ENCODE data around the gene ZBTB17.
"Not testable (repeated sequence)": the region's sequence is repeated elsewhere in the genome, so short reads cannot be mapped to it uniquely, and the experiment has no call there.

The ZBTB17 gene

DNA sequence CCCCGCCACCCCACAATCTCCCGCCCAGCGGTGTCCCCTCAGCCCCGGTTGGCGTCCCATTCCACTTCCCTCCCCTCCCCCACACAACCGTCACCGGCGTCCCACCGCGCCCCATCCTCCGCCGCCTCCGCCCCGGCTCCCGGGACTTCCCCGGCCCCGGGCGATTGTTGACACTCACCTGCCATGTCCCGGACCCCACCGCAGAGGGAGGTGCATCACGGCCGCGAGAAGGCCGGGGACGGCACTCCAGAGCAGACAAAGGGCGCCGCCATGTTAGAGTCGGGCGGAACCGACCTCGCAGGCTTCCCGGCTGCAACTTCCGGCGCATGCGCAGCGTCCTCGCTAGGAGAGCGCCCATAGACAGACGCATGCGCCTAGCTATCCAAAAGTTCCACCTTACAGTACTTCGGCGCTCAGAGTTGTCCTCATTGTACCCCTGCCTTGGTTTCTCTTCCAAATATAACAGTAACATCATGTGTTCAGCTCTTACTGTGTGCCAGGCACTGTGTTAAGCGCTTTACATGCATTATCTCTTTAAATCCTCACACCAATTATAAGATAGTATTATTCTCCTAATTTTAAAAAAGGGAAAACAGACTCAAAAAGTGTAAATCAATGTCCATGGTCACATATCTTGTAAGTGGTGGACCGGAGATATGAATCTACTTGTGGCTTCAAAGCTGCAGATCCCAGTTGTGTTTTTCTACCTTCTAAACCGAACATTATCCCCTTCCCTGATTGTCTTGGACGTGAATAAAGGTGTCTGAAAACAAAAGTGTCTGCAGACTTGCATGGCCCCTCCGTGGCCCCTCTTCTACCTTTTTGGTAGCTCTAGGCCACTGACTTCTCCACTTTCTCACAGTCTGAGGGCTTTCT is at the start of gene ZBTB17:
TSS of gene ZBTB17 (minus strand) at position 297 of the 876 bp plus-strand sequence. CDS start 27,606 bp downstream, outside the sequence.
- Mint-ChIP-seq H3K9me3 (no peaks in the 10 kb centered on the region), H3K27me3 (no peaks in the 10 kb centered on the region), H3K27ac (peak within 1 kb of the TSS; percentile 96 to 99), H3K4me1 (peaks cover 45% of the 10 kb centered on the region), H3K4me3 (peak within 1 kb of the TSS; percentile 91 to 97)
- DNase-seq (peak; percentile 96 to 97), ATAC-seq (peak; percentile 91)

DNA sequence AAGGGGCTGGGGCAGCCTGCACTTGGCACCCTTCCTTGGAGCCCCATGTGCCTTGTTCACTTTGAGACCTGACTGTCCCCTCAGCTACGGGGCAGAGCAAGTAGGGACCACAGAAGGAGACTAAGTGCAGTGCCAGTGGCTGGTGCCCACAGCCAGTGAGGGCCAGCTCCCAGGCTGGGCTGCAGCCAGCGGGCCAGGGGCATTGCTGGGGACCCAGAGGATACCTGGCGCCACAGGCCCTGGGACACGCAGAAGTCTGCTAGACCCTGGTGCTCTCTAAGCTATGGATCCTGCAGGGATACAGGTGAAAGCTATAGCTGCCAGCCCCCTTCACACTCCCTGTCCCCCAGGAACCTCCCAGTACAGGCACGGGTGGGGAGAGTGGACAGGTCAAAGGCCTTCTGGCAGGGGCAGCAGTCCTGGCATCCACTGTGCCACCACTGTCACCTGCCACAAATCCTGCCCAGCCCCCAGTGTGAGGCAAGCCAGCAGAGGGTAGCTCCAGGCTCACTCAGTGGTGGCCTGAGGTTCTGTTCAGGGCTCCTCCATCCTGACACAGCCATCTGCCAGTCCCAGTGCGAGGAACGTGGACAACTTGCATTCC is 47.3 kb upstream of the ZBTB17 start:
- no peaks in the 10 kb centered on the region for H3K9me3 Mint-ChIP-seq
- H3K27me3 Mint-ChIP-seq: peaks cover 22% of the 10 kb centered on the region
- H3K27ac Mint-ChIP-seq: no peak overlapping the region
- no peak overlapping the region for H3K4me3 Mint-ChIP-seq
- peaks cover 14% of the 10 kb centered on the region for H3K4me1 Mint-ChIP-seq
- DNase-seq (no peak), ATAC-seq (no peak)

- no peak overlapping the region for H3K4me3 Mint-ChIP-seq
- DNase-seq: no peak
- H3K4me1 Mint-ChIP-seq: peaks cover 8% of the 10 kb centered on the region
- peaks cover 14% of the 10 kb centered on the region for H3K27me3 Mint-ChIP-seq
- ATAC-seq: no peak
- H3K27ac Mint-ChIP-seq: no peak overlapping the region
- no peaks in the 10 kb centered on the region for H3K9me3 Mint-ChIP-seq
These were observed 46.5 kb upstream of the ZBTB17 start for GRCh38 chr1:16022393-16022792.

DNA sequence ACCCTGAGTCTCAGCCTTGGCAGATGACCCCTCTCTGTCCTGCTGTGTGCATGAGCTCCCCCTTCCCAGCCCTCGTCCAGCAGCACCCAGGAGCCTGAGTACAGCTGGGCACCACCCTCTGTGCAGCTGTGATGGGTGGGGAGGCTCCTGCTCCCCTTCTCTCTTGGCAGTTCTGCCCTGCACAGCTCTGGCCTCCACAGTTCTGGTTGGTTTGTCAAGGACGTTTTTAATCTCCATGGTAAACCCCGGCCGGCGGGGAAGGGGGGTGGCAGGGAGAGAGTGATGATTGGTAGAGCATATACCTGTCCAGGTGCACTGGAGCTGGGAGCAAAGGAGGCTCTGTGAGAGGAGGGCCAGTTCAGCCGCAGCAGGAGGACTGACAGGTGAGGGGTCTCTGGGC is 45.8 kb upstream of the ZBTB17 start, which contains the start of gene CLCNKA:
TSS of gene CLCNKA (plus strand) at position 356 of the 400 bp plus-strand sequence. CDS start 584 bp downstream, outside the sequence.
- peaks cover 8% of the 10 kb centered on the region for H3K27me3 Mint-ChIP-seq
- no peak within 1 kb of the TSS for H3K4me3 Mint-ChIP-seq
- ATAC-seq: no peak
- H3K27ac Mint-ChIP-seq: peak within 1 kb of the TSS; percentile 28 to 42
- H3K9me3 Mint-ChIP-seq: no peaks in the 10 kb centered on the region
- no peak for DNase-seq
- H3K4me1 Mint-ChIP-seq: peaks cover under 1% of the 10 kb centered on the region

GRCh38 chr1:16020878-16021277 is 45.0 kb upstream of the ZBTB17 start:
- H3K9me3 Mint-ChIP-seq, ATAC-seq, H3K27ac Mint-ChIP-seq, H3K27me3 Mint-ChIP-seq, H3K4me1 Mint-ChIP-seq, H3K4me3 Mint-ChIP-seq, DNase-seq: not testable (repeated sequence)

GRCh38 chr1:16020325-16020724 is 44.4 kb upstream of the ZBTB17 start:
- Mint-ChIP-seq H3K9me3 (no peaks in the 10 kb centered on the region), H3K27ac (no peak overlapping the region)
- no peak for ATAC-seq

GRCh38 chr1:16019644-16020277 is 43.9 kb upstream of the ZBTB17 start:
- H3K4me1 Mint-ChIP-seq: peaks cover 8% of the 10 kb centered on the region
- ATAC-seq: no peak
- H3K27me3 Mint-ChIP-seq: peaks cover 8% of the 10 kb centered on the region
- no peaks in the 10 kb centered on the region for H3K9me3 Mint-ChIP-seq
- DNase-seq: no peak
- H3K27ac Mint-ChIP-seq: no peak overlapping the region
- H3K4me3 Mint-ChIP-seq: no peak overlapping the region

More at GRCh38 chr1:16020325-16020724, 44.4 kb upstream of the ZBTB17 start:
- no peak for DNase-seq
- H3K27me3 Mint-ChIP-seq: peaks cover 8% of the 10 kb centered on the region
- H3K4me3 Mint-ChIP-seq: no peak overlapping the region
- H3K4me1 Mint-ChIP-seq: peaks cover 8% of the 10 kb centered on the region

DNA sequence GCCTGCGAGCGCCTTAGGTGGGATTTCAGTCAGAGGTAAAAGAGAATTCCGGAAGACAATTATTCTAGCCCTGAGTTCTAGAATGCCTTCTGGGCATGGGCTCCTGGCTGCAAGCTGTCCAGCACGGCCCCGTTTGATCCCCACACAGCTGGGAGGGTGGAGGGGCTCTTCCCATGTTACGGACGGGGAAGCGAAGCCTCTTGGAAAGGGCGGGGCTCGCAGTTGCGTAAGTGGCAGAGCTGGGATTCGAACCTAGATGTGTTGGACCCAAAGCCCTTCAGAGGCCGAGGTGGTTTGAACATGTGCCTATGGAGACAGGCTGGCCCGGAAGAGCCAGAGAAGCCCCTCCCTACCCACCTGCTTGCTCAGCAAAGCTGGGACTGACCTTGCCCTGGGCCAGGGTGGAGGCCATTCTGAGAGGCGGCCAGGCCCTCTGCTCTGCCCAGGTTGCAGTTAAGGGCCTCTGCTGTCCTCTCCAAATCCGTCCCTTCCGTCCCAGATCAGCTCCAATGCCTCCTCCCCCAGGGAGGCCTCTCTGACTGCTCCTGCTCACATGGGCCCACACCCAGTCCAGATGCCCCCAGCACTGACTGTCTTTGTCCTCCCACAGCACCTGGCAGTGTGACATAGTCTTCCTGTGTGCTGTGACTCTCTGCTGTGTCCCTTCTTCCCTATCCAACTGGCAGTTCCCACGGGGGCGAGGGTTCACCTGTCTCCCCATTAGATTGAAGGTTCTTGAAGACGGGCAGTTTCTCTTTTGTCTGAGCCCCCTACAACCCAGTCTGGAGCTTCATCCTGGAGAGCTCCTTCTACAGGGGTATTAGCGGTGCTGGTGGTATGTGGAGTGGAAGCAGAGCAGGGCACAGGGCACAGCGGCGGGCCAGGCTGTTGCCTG is 43.1 kb upstream of the ZBTB17 start:
- Mint-ChIP-seq H3K27me3 (peaks cover 12% of the 10 kb centered on the region), H3K27ac (no peak overlapping the region), H3K4me3 (no peak overlapping the region), H3K4me1 (peaks cover 13% of the 10 kb centered on the region), H3K9me3 (no peaks in the 10 kb centered on the region)
- DNase-seq (no peak), ATAC-seq (no peak)

GRCh38 chr1:16018308-16018707 is 42.4 kb upstream of the ZBTB17 start:
- Mint-ChIP-seq H3K27ac (peak overlapping the region in 1 of 2 donors; percentile 89), H3K4me3 (no peak overlapping the region), H3K9me3 (no peaks in the 10 kb centered on the region), H3K4me1 (peaks cover 20% of the 10 kb centered on the region), H3K27me3 (peaks cover 19% of the 10 kb centered on the region)
- DNase-seq: no peak
- ATAC-seq: no peak

DNA sequence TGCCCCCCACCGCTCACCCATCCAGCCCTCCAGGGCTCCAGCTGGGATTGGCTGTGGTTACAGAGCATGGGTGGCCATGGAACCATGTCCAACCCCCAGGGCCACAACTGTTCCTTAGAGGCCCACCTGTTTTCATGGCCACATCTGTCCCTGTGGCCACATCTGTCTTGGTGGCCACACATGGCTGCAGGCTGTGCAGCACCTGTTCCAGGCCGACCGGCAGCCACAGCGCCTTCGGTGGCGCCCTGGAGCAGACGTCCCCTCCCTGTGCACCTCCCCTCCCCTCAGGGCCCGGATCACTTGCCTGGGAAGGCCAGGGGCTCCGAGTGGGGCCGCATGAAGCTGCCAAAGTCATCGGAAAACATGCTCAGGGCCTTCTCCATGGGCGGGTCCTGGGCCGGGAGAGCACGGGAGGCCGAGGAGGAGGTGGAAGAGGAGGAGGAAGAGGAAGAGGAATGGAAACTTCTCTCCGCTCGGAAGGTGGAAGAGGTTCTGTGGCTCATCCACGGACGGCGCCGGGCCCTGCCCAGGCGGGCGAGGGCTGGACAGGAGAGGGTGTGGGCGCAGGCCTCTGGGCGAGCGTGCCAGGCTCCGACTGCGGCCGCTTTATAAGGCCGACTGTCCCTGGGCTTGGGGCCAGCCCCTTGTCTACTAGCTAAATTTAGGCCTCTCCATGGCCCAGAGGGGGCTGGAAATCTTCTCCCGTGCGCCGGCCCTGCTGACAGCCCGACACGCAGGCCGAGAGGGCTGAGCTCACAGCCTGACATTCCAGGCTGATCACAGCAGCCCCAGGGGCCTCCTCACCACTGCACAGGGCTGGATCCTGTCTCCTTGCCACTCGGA is 41.8 kb upstream of the ZBTB17 start, which contains the start of gene HSPB7:
TSS of gene HSPB7 (minus strand) at position 583 of the 843 bp plus-strand sequence. CDS start at position 503, 80 bp downstream.
- no peak within 1 kb of the TSS for H3K4me3 Mint-ChIP-seq
- DNase-seq (no peak), ATAC-seq (no peak)
- peaks cover 21% of the 10 kb centered on the region for H3K4me1 Mint-ChIP-seq
- H3K27ac Mint-ChIP-seq: peak within 1 kb of the TSS in 1 of 2 donors; percentile 89
- peaks cover 20% of the 10 kb centered on the region for H3K27me3 Mint-ChIP-seq
- H3K9me3 Mint-ChIP-seq: no peaks in the 10 kb centered on the region

DNA sequence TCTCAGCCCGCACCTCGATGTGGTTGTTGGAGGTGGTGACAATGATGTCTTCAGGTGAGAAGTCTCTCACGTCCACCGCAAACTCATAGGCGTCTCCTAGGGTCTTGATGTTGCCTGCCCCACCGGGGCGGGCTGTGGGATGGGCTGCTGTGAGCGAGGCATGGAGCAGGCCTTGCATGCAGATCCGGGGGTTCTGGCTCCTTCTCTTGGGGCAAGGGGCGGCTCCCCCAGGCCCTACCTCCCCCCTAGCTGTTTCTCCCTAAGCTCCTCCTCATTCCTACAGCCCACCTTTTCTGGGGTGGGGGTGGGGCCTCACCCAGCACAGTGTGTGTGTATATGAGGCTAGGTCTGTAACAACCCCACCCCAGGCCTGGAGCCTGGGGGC is 41.2 kb upstream of the ZBTB17 start:
- H3K9me3 Mint-ChIP-seq: no peaks in the 10 kb centered on the region
- no peak for ATAC-seq
- peaks cover 26% of the 10 kb centered on the region for H3K27me3 Mint-ChIP-seq
- H3K4me1 Mint-ChIP-seq: peaks cover 27% of the 10 kb centered on the region
- DNase-seq: no peak
- no peak overlapping the region for H3K4me3 Mint-ChIP-seq
- H3K27ac Mint-ChIP-seq: no peak overlapping the region

DNA sequence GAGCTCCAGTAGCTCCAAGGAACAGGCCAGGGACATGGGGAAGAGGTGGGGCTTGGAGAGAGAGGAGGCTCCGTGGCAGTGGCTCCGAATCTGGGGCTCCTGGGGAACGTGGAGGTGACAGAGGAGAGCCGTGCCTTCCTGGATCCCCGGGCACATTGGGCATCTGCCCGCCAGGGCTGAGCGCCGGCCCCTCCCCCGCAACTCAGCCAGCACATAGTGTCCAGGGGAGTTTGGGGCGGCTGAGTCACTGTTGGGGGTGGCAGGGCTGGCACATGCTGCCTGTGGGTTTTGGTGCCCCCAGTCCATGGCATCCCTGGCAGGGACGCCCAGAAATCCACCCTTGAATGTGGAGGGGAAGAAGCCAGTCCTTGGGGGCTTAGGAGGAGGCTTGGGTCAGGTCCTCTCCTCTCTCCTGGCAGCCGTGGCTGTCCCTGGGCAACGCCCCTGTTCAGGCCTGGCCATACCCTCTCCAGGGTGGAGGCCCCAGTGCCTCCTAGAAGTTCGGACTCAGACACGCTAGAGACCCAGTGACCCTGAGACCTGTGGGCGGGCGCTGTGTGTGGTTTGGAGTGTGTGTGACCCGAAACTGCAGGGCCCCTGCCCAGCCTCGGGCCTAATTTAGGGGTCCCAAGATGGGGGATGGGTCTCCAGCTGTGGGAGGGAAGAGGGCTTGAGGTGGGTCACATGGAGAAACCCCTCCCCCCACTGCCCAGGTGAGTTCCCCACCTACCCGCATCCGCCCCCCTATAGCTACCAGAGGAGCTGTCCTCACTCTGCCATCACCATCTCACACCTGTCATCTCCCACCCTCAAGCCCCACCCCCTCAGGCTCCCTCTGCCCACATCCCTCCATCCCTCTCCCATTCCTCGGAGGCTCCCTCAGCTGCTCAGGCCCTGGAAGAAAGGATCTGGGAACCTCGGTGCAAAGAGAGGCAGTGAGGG is 40.3 kb upstream of the ZBTB17 start:
- Mint-ChIP-seq H3K27ac (no peak overlapping the region), H3K9me3 (no peaks in the 10 kb centered on the region), H3K4me1 (peaks cover 29% of the 10 kb centered on the region), H3K4me3 (no peak overlapping the region), H3K27me3 (peaks cover 19% of the 10 kb centered on the region)
- no peak for ATAC-seq
- no peak for DNase-seq

GRCh38 chr1:16015491-16015890 is 39.6 kb upstream of the ZBTB17 start:
- H3K27me3 Mint-ChIP-seq: peaks cover 19% of the 10 kb centered on the region
- DNase-seq: no peak
- no peaks in the 10 kb centered on the region for H3K9me3 Mint-ChIP-seq
- H3K4me1 Mint-ChIP-seq: peaks cover 29% of the 10 kb centered on the region
- ATAC-seq: no peak
- H3K27ac Mint-ChIP-seq: no peak overlapping the region
- H3K4me3 Mint-ChIP-seq: no peak overlapping the region

Data from stimulated activated naive CD8-positive, alpha-beta T cell treated with anti-CD3 and anti-CD28 coated beads, Interleukin-15, amount 100 ng/mL, for 72 hours (primary cell).